ENCODE measurements around the gene FBXL20.
"Not testable (repeated sequence)": the region's sequence is repeated elsewhere in the genome, so short reads cannot be mapped to it uniquely, and the experiment has no call there.

FBXL20 gene

GRCh38 chr17:39401412-39402243 lies at the start of gene FBXL20:
FBXL20 (minus strand) TSS chr17:39401626; CDS start chr17:39401402, 224 bp downstream.
- peak; percentile 83 for DNase-seq

- peak; percentile 98 for DNase-seq
Observed at GRCh38 chr17:39450847-39451581, 49.6 kb upstream of the FBXL20 start, which contains the start of gene MED1. MED1 (minus strand) TSS chr17:39451263; CDS start chr17:39451062, 201 bp downstream.

GRCh38 chr17:39450051-39450450 lies 48.6 kb upstream of the FBXL20 start:
- DNase-seq = no peak

GRCh38 chr17:39447561-39447960 lies 46.1 kb upstream of the FBXL20 start:
- no peak for DNase-seq

GRCh38 chr17:39443326-39443725 lies 41.9 kb upstream of the FBXL20 start:
- no peak for DNase-seq

GRCh38 chr17:39439868-39440267 lies 38.4 kb upstream of the FBXL20 start:
- DNase-seq = not testable (repeated sequence)

GRCh38 chr17:39429600-39429999 lies 28.2 kb upstream of the FBXL20 start:
- no peak for DNase-seq

GRCh38 chr17:39416141-39416540 lies 14.7 kb upstream of the FBXL20 start:
- no peak for DNase-seq

- DNase-seq = no peak
Observed at GRCh38 chr17:39410279-39410678, 8.9 kb upstream of the FBXL20 start.

- no peak for DNase-seq
Observed at GRCh38 chr17:39408360-39408759, 6.9 kb upstream of the FBXL20 start.

GRCh38 chr17:39406951-39407350 lies 5.5 kb upstream of the FBXL20 start:
- no peak for DNase-seq

- DNase-seq = no peak
Observed at GRCh38 chr17:39405436-39405835, 4.0 kb upstream of the FBXL20 start.

GRCh38 chr17:39404542-39405378 lies 3.3 kb upstream of the FBXL20 start:
- no peak for DNase-seq

- no peak for DNase-seq
Observed at GRCh38 chr17:39402890-39403605, 1.6 kb upstream of the FBXL20 start.

- peak; percentile 93 for DNase-seq
Observed at GRCh38 chr17:39402244-39402889, 941 bp upstream of the FBXL20 start.

- peak; percentile 25 for DNase-seq
Observed at GRCh38 chr17:39400547-39401411, 647 bp downstream of the FBXL20 start.

GRCh38 chr17:39399791-39400190 lies 1.6 kb downstream of the FBXL20 start:
- DNase-seq = no peak

- DNase-seq = no peak
Observed at GRCh38 chr17:39393736-39394135, 7.7 kb downstream of the FBXL20 start.

- no peak for DNase-seq
Observed at GRCh38 chr17:39391448-39391847, 10.0 kb downstream of the FBXL20 start.

GRCh38 chr17:39385040-39385439 lies 16.4 kb downstream of the FBXL20 start:
- DNase-seq = no peak

- no peak for DNase-seq
Observed at GRCh38 chr17:39380144-39380543, 21.3 kb downstream of the FBXL20 start.

Data from NCI-H146 (cell line).